GM06990 (cell line): ENCODE data around the gene MEOX1.

Source experiments
- DNase-seq: peaks from one replicate; pipeline ENCODE4 v3.0.0-alpha.2; 2011; ENCODE audit not compliant: insufficient read length; ENCODE audit errors: extremely low read depth
- H3K27me3 ChIP-seq: replicated peaks from 2 replicates; pipeline ENCODE4 v1.6.0; 2011; ENCODE audit warnings: low read length; ENCODE audit not compliant: control insufficient read depth, insufficient read depth
- H3K36me3 ChIP-seq: 2 replicates; pipeline ENCODE4 v1.5.1; 2011; ENCODE audit warnings: low read length; ENCODE audit not compliant: control insufficient read depth, insufficient read depth
- H3K4me3 ChIP-seq: replicated peaks from 2 replicates; pipeline ENCODE4 v1.5.1; 2011; ENCODE audit warnings: low read depth, mild to moderate bottlenecking, control low read depth, low read length
- CTCF ChIP-seq: IDR thresholded peaks from 2 replicates; pipeline ENCODE4 v1.5.1; 2011; ENCODE audit warnings: low read length, control low read depth, mild to moderate bottlenecking, inconsistent platforms; ENCODE audit not compliant: insufficient read depth, poor library complexity, severe bottlenecking

MEOX1 gene

GRCh38 chr17:43665937-43666236 is 4.2 kb upstream of the MEOX1 start:
- Histone ChIP-seq H3K27me3 (no peaks in the 10 kb centered on the region), H3K4me3 (no peak overlapping the region), H3K36me3 (no peaks in the 10 kb centered on the region)
- TF ChIP-seq CTCF = no peak
- DNase-seq = no peak

- no peaks in the 10 kb centered on the region for H3K27me3 ChIP-seq
- no peak for TF ChIP-seq CTCF
- no peak for DNase-seq
- no peak overlapping the region for H3K4me3 ChIP-seq
- H3K36me3 ChIP-seq = no peaks in the 10 kb centered on the region
Measured at GRCh38 chr17:43665084-43665936, 3.6 kb upstream of the MEOX1 start.

GRCh38 chr17:43664096-43664495 is 2.4 kb upstream of the MEOX1 start:
- Histone ChIP-seq H3K36me3 (no peaks in the 10 kb centered on the region), H3K4me3 (no peak overlapping the region), H3K27me3 (no peaks in the 10 kb centered on the region)
- TF ChIP-seq CTCF = no peak
- no peak for DNase-seq

- no peak overlapping the region for H3K4me3 ChIP-seq
- H3K36me3 ChIP-seq = no peaks in the 10 kb centered on the region
- no peak for DNase-seq
- TF ChIP-seq CTCF = no peak
- H3K27me3 ChIP-seq = no peaks in the 10 kb centered on the region
Measured at GRCh38 chr17:43663383-43663782, 1.7 kb upstream of the MEOX1 start.

GRCh38 chr17:43662413-43663141 is 855 bp upstream of the MEOX1 start:
- TF ChIP-seq CTCF = no peak
- Histone ChIP-seq H3K27me3 (no peaks in the 10 kb centered on the region), H3K36me3 (no peaks in the 10 kb centered on the region), H3K4me3 (no peak overlapping the region)
- no peak for DNase-seq
